Caco-2 (cell line): ENCODE measurements around the gene PIP5KL1. TPM values are rescaled to one million over a fixed set of nuclear protein-coding genes. Genes with fewer than 3 reads are reported as not detected.

ENCODE experiments used
- BruUV-seq: library from RNA; stranded (reverse); fragments of 400-500 nt; replicated peaks from 2 replicates; lab custom pipeline; 2021; lab: Mats Ljungman, UMichigan
- CTCF ChIA-PET: fragments of 300-600 bp; sonication (Branson Sonifier 250); formaldehyde crosslinking; loops from one replicate; lab custom pipeline; 2022; ENCODE audit warnings: antibody characterized with exemption; lab: Charles Lee
- POLR2A ChIA-PET: fragments of 300-600 bp; sonication (Branson Sonifier 250); formaldehyde crosslinking; loops from one replicate; lab custom pipeline; 2022; ENCODE audit warnings: antibody characterized with exemption; lab: Charles Lee
- DNase-seq, 2 experiments: peaks; one replicate each; pipeline versions ENCODE4 v3.0.0 to v3.0.0-alpha.2; 2020 to 2022
- H3K27me3 ChIP-seq: replicated peaks from 2 replicates; pipeline ENCODE4 v1.6.0; 2011; ENCODE audit warnings: low read length; ENCODE audit not compliant: control insufficient read depth, insufficient read depth
- H3K36me3 ChIP-seq: 2 replicates; pipeline ENCODE4 v1.5.1; 2011; ENCODE audit warnings: low read length; ENCODE audit not compliant: control insufficient read depth, insufficient read depth
- H3K4me1 ChIP-seq: fragments of 250-450 bp; sonication (Bioruptor Pico); 2 replicates; pipeline ENCODE4 v1.5.1; 2020; ENCODE audit warnings: mild to moderate bottlenecking
- H3K4me3 ChIP-seq: 2 replicates; pipeline ENCODE4 v1.5.1; 2011; ENCODE audit warnings: low read depth, mild to moderate bottlenecking, control low read depth, low read length
- H3K9me3 ChIP-seq: fragments of 250-450 bp; sonication (Bioruptor Pico); 2 replicates; pipeline ENCODE4 v1.5.1; 2020; ENCODE audit warnings: mild to moderate bottlenecking, moderate library complexity
- H3K27ac Mint-ChIP-seq: one replicate; pipeline ENCODE4 v1.8.0; 2022; ENCODE audit warnings: mixed read lengths; ENCODE audit not compliant: unreplicated experiment
- H3K27me3 Mint-ChIP-seq: one replicate; pipeline ENCODE4 v1.8.0; 2022; ENCODE audit warnings: mixed read lengths; ENCODE audit not compliant: insufficient read depth, unreplicated experiment
- H3K36me3 Mint-ChIP-seq: one replicate; pipeline ENCODE4 v1.8.0; 2022; ENCODE audit warnings: mild to moderate bottlenecking, mixed read lengths; ENCODE audit not compliant: insufficient read depth, unreplicated experiment
- H3K4me1 Mint-ChIP-seq: one replicate; pipeline ENCODE4 v1.8.0; 2022; ENCODE audit warnings: low read depth, mixed read lengths; ENCODE audit not compliant: unreplicated experiment
- H3K4me3 Mint-ChIP-seq: one replicate; pipeline ENCODE4 v1.8.0; 2022; ENCODE audit warnings: mild to moderate bottlenecking, moderate library complexity, mixed read lengths; ENCODE audit not compliant: unreplicated experiment
- H3K9me3 Mint-ChIP-seq: one replicate; pipeline ENCODE4 v1.8.0; 2022; ENCODE audit warnings: mixed read lengths; ENCODE audit not compliant: unreplicated experiment
- CTCF ChIP-seq, 2 experiments: fragments of 200-600 bp in 1 of 2; IDR thresholded peaks; 1 replicate in 1 of 2; 2 replicates in 1 of 2; pipeline versions ENCODE4 v1.5.1 to v1.8.0; 2011 to 2022; ENCODE audit warnings: antibody characterized with exemption in 1 of 2, control low read depth in 1 of 2, inconsistent platforms in 1 of 2, low read depth in 1 of 2, low read length in 1 of 2, mild to moderate bottlenecking in 1 of 2, moderate library complexity in 1 of 2; ENCODE audit not compliant: insufficient read depth in 1 of 2, severe bottlenecking in 1 of 2, unreplicated experiment in 1 of 2
- intact Hi-C: fragments of 100-400 bp; cut with micrococcal nuclease; formaldehyde crosslinking; loops from one replicate; pipeline ENCODE4 v1.10.0; 2022; ENCODE audit not compliant: unreplicated experiment
- total RNA-seq: library from RNA; stranded (reverse); gene quantifications from 2 replicates; pipeline ENCODE4 v1.2.3, GENCODE V29; 2022

The PIP5KL1 gene
- total RNA-seq, 1 experiment from 2014 or later = 2.3 TPM

GRCh38 chr9:127885508-127886281 lies 44.9 kb downstream of the PIP5KL1 start:
- no peak for TF ChIP-seq CTCF (IDR thresholded peaks at IDR 0.05; ENCODE audit: insufficient read depth in 1 of 2, low read depth in 1 of 2, low read length in 1 of 2, severe bottlenecking in 1 of 2, unreplicated experiment in 1 of 2)
- H3K27ac Mint-ChIP-seq = no peak overlapping the region

GRCh38 chr9:127884976-127885490 lies 45.5 kb downstream of the PIP5KL1 start:
- Histone ChIP-seq H3K36me3 (0 out of 2 replicates have a peak, but pooled peaks cover 3% of the 10 kb centered on the region), H3K4me1 (no peaks in the 10 kb centered on the region), H3K27me3 (no peaks in the 10 kb centered on the region), H3K4me3 (no peak overlapping the region), H3K9me3 (no peaks in the 10 kb centered on the region)
- Mint-ChIP-seq H3K27ac (no peak overlapping the region), H3K9me3 (no peaks in the 10 kb centered on the region), H3K4me1 (no peaks in the 10 kb centered on the region), H3K4me3 (no peak overlapping the region), H3K27me3 (no peaks in the 10 kb centered on the region), H3K36me3 (peaks cover 13% of the 10 kb centered on the region)
- no peak for DNase-seq
- ChIA-PET POLR2A (interaction anchor here (0.5 kb wide), 1 partner anchor 32 kb away, joined by 7 read pairs; the partner anchor contains the start of gene ST6GALNAC4), CTCF (no interaction called here)
- BruUV-seq = no TSS peak
- intact Hi-C loops = no loop called here
- TF ChIP-seq CTCF (IDR thresholded peaks at IDR 0.05; ENCODE audit: insufficient read depth in 1 of 2, low read depth in 1 of 2, low read length in 1 of 2, severe bottlenecking in 1 of 2, unreplicated experiment in 1 of 2) = no peak

More at GRCh38 chr9:127885508-127886281, 44.9 kb downstream of the PIP5KL1 start:
- no TSS peak for BruUV-seq
- no peak for DNase-seq
- H3K9me3 Mint-ChIP-seq = no peaks in the 10 kb centered on the region
- no peaks in the 10 kb centered on the region for H3K27me3 Mint-ChIP-seq
- Histone ChIP-seq H3K27me3 (no peaks in the 10 kb centered on the region), H3K36me3 (0 out of 2 replicates have a peak, but pooled peaks cover 3% of the 10 kb centered on the region), H3K9me3 (no peaks in the 10 kb centered on the region), H3K4me1 (no peaks in the 10 kb centered on the region), H3K4me3 (no peak overlapping the region)
- ChIA-PET POLR2A (no interaction called here), CTCF (no interaction called here)
- H3K4me3 Mint-ChIP-seq = no peak overlapping the region
- no peaks in the 10 kb centered on the region for H3K4me1 Mint-ChIP-seq
- intact Hi-C loops = no loop called here
- peaks cover 18% of the 10 kb centered on the region for H3K36me3 Mint-ChIP-seq

- no peak overlapping the region for H3K4me3 ChIP-seq
- no peak overlapping the region for H3K27ac Mint-ChIP-seq
- H3K9me3 Mint-ChIP-seq = no peaks in the 10 kb centered on the region
- TF ChIP-seq CTCF (IDR thresholded peaks at IDR 0.05; ENCODE audit: insufficient read depth in 1 of 2, low read depth in 1 of 2, low read length in 1 of 2, severe bottlenecking in 1 of 2, unreplicated experiment in 1 of 2) = no peak
- 0 out of 2 replicates have a peak, but pooled peaks cover 3% of the 10 kb centered on the region for H3K36me3 ChIP-seq
- no peaks in the 10 kb centered on the region for H3K27me3 Mint-ChIP-seq
- ChIA-PET POLR2A (interaction anchor here (0.5 kb wide), 1 partner anchor 32 kb away, joined by 7 read pairs; the partner anchor contains the start of gene ST6GALNAC4), CTCF (no interaction called here)
- peaks cover 13% of the 10 kb centered on the region for H3K36me3 Mint-ChIP-seq
- intact Hi-C loops = no loop called here
- no peaks in the 10 kb centered on the region for H3K4me1 Mint-ChIP-seq
- H3K9me3 ChIP-seq = no peaks in the 10 kb centered on the region
- no peak overlapping the region for H3K4me3 Mint-ChIP-seq
- no peaks in the 10 kb centered on the region for H3K27me3 ChIP-seq
- no TSS peak for BruUV-seq
- no peaks in the 10 kb centered on the region for H3K4me1 ChIP-seq
- DNase-seq = no peak
Observed at GRCh38 chr9:127884427-127884911, 46.1 kb downstream of the PIP5KL1 start.
